OCI-LY1 (cell line): Measurements from ENCODE around the gene CLDN3.

Experiments used
- CTCF ChIP-seq: fragments of 200-600 bp; sonication (generic), shearing (Covaris generic); IDR thresholded peaks from 2 replicates; pipeline ENCODE4 v1.5.1; 2017; ENCODE audit warnings: mild to moderate bottlenecking, antibody characterized with exemption, low read length, moderate library complexity, mixed read lengths
- EZH2 ChIP-seq: fragments of 200-600 bp; sonication (generic), shearing (Covaris generic); IDR thresholded peaks from 2 replicates; pipeline ENCODE4 v1.8.0; 2017; ENCODE audit warnings: borderline replicate concordance, mixed run types, mild to moderate bottlenecking, antibody characterized with exemption, low read length, moderate library complexity, mixed read lengths

GRCh38 chr7:73726083-73726466 is 44.0 kb downstream of the CLDN3 start:
- TF ChIP-seq CTCF (no peak), EZH2 (no peak)
